KMS-11 (cell line): Measurements from ENCODE around the gene GRM5.

ENCODE experiments used
- H2AFZ ChIP-seq: fragments of 200-600 bp; sonication (generic); 2 replicates; pipeline ENCODE4 v1.6.1; 2016; ENCODE audit warnings: antibody characterized with exemption, mixed run types, low read depth
- H3K27ac ChIP-seq: fragments of 200-600 bp; sonication (generic); 2 replicates; pipeline ENCODE4 v1.6.1; 2016; ENCODE audit warnings: mild to moderate bottlenecking, mixed run types
- H3K27me3 ChIP-seq: fragments of 200-600 bp; sonication (generic); 2 replicates; pipeline ENCODE4 v1.6.1; 2017; ENCODE audit warnings: mild to moderate bottlenecking, low read depth, mixed run types, moderate library complexity; ENCODE audit not compliant: insufficient read depth
- H3K36me3 ChIP-seq: fragments of 200-600 bp; sonication (generic); 2 replicates; pipeline ENCODE4 v1.6.1; 2017; ENCODE audit warnings: mild to moderate bottlenecking, mixed run types; ENCODE audit not compliant: insufficient read depth
- H3K4me1 ChIP-seq: fragments of 200-600 bp; sonication (generic); 2 replicates; pipeline ENCODE4 v1.6.1; 2016; ENCODE audit warnings: mild to moderate bottlenecking, low read depth, mixed run types; ENCODE audit not compliant: poor library complexity, severe bottlenecking
- H3K4me2 ChIP-seq: fragments of 200-600 bp; sonication (generic); 2 replicates; pipeline ENCODE4 v1.7.0; 2016; ENCODE audit warnings: mild to moderate bottlenecking, mixed run types
- H3K4me3 ChIP-seq: fragments of 200-600 bp; sonication (generic); IDR thresholded peaks from 2 replicates; pipeline ENCODE4 v1.6.1; 2017; ENCODE audit warnings: low read depth, low read length, mixed read lengths; ENCODE audit not compliant: insufficient read depth
- H3K79me2 ChIP-seq: fragments of 200-600 bp; sonication (generic); 2 replicates; pipeline ENCODE4 v1.6.1; 2016; ENCODE audit warnings: low read depth, mixed run types; ENCODE audit not compliant: insufficient read depth
- H3K9ac ChIP-seq: fragments of 200-600 bp; sonication (generic); 2 replicates; pipeline ENCODE4 v1.6.1; 2016; ENCODE audit warnings: mild to moderate bottlenecking, mixed run types
- H4K20me1 ChIP-seq: fragments of 200-600 bp; sonication (generic); 2 replicates; pipeline ENCODE4 v1.6.1; 2016; ENCODE audit warnings: mild to moderate bottlenecking, mixed run types; ENCODE audit not compliant: insufficient read depth
- CTCF ChIP-seq: fragments of 200-600 bp; sonication (generic); conservative IDR thresholded peaks from 2 replicates; pipeline ENCODE4 v1.6.1; 2017; ENCODE audit warnings: low read depth, mild to moderate bottlenecking, antibody characterized with exemption, low read length, moderate library complexity, mixed read lengths

Gene GRM5

GRCh38 chr11:88491674-88492073 lies 574.1 kb downstream of the GRM5 start:
- Histone ChIP-seq H3K9ac (no peak overlapping the region), H3K36me3 (no peaks in the 10 kb centered on the region), H3K27ac (no peak overlapping the region), H3K79me2 (no peaks in the 10 kb centered on the region), H3K27me3 (no peaks in the 10 kb centered on the region), H3K4me2 (no peak overlapping the region), H3K4me3 (no peak overlapping the region), H4K20me1 (no peaks in the 10 kb centered on the region), H3K4me1 (no peaks in the 10 kb centered on the region), H2AFZ (no peak overlapping the region)
- no peak for TF ChIP-seq CTCF

GRCh38 chr11:88489030-88489429 lies 576.8 kb downstream of the GRM5 start:
- TF ChIP-seq CTCF, result no peak
- Histone ChIP-seq H2AFZ (no peak overlapping the region), H3K9ac (no peak overlapping the region), H3K36me3 (no peaks in the 10 kb centered on the region), H3K79me2 (no peaks in the 10 kb centered on the region), H4K20me1 (no peaks in the 10 kb centered on the region), H3K4me1 (no peaks in the 10 kb centered on the region), H3K27ac (no peak overlapping the region), H3K4me3 (no peak overlapping the region), H3K27me3 (no peaks in the 10 kb centered on the region), H3K4me2 (no peak overlapping the region)

- Histone ChIP-seq H3K27ac (no peak overlapping the region), H3K4me3 (no peak overlapping the region), H2AFZ (no peak overlapping the region), H3K4me1 (no peaks in the 10 kb centered on the region), H4K20me1 (no peaks in the 10 kb centered on the region), H3K79me2 (no peaks in the 10 kb centered on the region), H3K36me3 (no peaks in the 10 kb centered on the region), H3K4me2 (no peak overlapping the region), H3K27me3 (no peaks in the 10 kb centered on the region), H3K9ac (no peak overlapping the region)
- TF ChIP-seq CTCF, result no peak
These were observed 578.1 kb downstream of the GRM5 start for GRCh38 chr11:88487646-88488045.

- no peaks in the 10 kb centered on the region for H3K27me3 ChIP-seq
- no peaks in the 10 kb centered on the region for H3K36me3 ChIP-seq
- H4K20me1 ChIP-seq, result no peaks in the 10 kb centered on the region
- no peak overlapping the region for H3K9ac ChIP-seq
- H3K79me2 ChIP-seq, result no peaks in the 10 kb centered on the region
- H3K4me1 ChIP-seq, result no peaks in the 10 kb centered on the region
- H3K4me3 ChIP-seq, result no peak overlapping the region
- H3K27ac ChIP-seq, result no peak overlapping the region
- TF ChIP-seq CTCF, result peak; percentile 74
- H3K4me2 ChIP-seq, result no peak overlapping the region
- H2AFZ ChIP-seq, result no peak overlapping the region
These were observed 580.7 kb downstream of the GRM5 start for GRCh38 chr11:88484873-88485621.
